ENCODE measurements around the gene SP140L.
"Not testable (repeated sequence)": the region's sequence is repeated elsewhere in the genome, so short reads cannot be mapped to it uniquely, and the experiment has no call there.

- not testable (repeated sequence) for TF ChIP-seq CTCF, POLR2A (IDR thresholded peaks at IDR 0.05)
Measured at GRCh38 chr2:230289311-230289710, 37.7 kb upstream of the SP140L start.

All from thyroid gland (tissue), 4 donors.